GM19328 (cell line): ENCODE measurements around the gene ZNF558.
"Not testable (repeated sequence)": the region's sequence is repeated elsewhere in the genome, so short reads cannot be mapped to it uniquely, and the experiment has no call there.

Source experiments
- ATAC-seq: cut with Tn5 transposase; IDR thresholded peaks from one replicate; pipeline ENCODE4 v1.9.1; 2021; ENCODE audit warnings: mild to moderate bottlenecking, moderate library complexity; ENCODE audit not compliant: unreplicated experiment

Gene ZNF558

GRCh38 chr19:8811315-8812172 is 20.6 kb downstream of the ZNF558 start:
- ATAC-seq: no peak

GRCh38 chr19:8806661-8807060 is 25.4 kb downstream of the ZNF558 start:
- ATAC-seq: no peak

- ATAC-seq: no peak
These were observed 37.3 kb downstream of the ZNF558 start for GRCh38 chr19:8794823-8795222.

GRCh38 chr19:8773587-8773986 is 58.5 kb downstream of the ZNF558 start:
- not testable (repeated sequence) for ATAC-seq

- not testable (repeated sequence) for ATAC-seq
These were observed 62.8 kb downstream of the ZNF558 start for GRCh38 chr19:8769265-8769664.

- ATAC-seq: not testable (repeated sequence)
These were observed 64.8 kb downstream of the ZNF558 start for GRCh38 chr19:8767257-8767656.
